NCI-H2227 (cell line): ENCODE results near the gene TINAGL1.

ENCODE experiments used
- DNase-seq: peaks from one replicate; lab custom pipeline; 2025; ENCODE audit not compliant: unreplicated experiment; lab: John Stamatoyannopoulos, UW

The TINAGL1 gene

DNA sequence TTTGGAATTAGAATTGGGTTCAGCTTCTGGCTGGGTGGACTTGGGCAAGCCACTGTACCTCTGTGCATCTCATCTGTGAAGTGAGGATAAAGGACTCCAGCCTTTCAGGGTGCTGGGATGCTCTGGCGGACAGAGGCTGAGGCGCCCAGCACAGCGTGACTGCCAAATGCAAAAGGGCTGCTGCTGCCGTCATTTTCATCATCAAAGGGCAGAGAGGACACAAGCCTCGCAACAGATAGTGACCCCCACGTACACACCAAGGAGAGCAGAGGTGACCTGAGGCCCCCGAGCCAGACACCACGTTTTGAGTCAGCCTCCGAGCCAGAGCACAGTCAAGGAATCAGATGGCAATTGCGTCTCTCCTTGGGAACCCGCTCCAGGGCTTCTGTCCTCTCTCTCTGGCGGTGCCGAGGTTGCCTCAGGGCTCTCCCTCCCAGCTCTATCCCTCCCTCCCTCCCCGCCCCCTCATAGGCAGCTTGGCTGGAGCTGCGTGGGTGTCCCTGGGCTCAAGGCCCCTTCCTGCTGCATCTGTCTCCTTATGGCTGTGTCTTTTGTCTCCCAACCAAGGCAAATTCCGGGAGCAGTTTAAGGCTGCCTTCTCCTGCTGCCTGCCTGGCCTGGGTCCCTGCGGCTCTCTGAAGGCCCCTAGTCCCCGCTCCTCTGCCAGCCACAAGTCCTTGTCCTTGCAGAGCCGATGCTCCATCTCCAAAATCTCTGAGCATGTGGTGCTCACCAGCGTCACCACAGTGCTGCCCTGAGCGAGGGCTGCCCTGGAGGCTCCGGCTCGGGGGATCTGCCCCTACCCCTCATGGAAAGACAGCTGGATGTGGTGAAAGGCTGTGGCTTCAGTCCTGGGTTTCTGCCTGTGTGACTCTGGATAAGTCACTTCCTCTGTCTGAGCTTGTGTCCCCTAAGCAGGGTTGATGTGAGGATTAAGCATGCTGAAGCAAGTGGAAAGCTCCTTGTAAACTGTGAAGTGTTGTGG, 50.2 kb downstream of the TINAGL1 start:
- DNase-seq = peak; percentile 43

DNA sequence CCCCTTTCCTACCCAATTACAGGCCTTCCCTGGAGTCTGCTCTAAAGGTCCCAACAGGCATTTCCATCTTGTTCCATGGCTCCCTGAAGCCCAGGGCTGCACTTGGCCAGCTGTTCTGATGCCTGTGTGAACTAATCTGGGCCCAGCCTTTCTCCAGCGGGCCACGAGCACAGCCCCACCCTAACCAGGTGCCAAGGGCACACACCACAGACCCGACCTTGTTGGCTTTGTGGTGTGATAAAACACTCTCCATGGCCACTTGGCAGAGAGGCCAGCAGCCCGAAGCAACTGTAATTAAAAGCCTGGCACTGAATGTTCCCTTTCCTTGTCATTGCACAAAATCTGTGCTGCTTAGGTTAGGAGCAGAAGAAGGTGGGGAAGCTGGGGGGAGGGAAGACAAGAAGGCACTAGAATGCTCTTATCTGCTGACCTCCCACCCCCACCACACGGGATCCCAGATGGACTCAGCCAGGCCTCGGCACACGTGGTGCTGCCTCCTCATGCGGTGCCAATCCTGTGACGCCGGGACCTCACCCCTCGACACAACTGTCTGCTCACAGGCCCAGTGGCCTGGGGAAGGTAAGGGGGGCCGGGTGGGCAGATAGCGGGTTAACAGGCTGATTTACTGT, 51.1 kb downstream of the TINAGL1 start:
- no peak for DNase-seq

DNA sequence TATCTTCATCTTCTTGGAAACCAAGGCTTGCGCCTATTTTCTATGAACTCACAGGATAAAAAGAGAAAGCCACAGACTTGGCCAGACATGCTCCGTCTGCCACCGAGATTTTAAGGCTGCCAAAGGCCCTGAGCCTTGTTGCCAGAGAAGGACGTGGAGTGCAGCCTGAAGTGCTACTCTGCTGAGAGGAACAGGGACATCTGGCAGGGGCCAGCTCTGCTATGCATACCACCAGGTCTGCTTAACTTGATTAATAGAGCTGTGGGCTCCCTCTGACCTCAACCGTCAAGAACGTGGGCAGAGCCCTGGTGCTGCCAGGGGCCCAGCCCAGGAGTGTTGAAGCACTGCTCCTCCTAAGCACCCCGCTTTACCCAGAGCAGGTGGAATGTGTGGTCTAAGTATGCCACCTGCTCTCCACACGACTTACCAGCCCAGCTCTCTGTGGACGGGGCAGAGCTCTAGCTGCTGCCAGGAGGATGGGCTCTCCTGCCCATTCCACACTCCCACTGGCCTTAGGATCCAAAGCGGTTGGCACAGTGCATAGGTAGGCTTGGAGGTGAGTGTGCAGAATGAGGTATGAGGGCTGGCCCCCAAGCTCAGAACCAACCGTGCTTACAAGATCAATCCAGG, 51.7 kb downstream of the TINAGL1 start:
- no peak for DNase-seq

DNA sequence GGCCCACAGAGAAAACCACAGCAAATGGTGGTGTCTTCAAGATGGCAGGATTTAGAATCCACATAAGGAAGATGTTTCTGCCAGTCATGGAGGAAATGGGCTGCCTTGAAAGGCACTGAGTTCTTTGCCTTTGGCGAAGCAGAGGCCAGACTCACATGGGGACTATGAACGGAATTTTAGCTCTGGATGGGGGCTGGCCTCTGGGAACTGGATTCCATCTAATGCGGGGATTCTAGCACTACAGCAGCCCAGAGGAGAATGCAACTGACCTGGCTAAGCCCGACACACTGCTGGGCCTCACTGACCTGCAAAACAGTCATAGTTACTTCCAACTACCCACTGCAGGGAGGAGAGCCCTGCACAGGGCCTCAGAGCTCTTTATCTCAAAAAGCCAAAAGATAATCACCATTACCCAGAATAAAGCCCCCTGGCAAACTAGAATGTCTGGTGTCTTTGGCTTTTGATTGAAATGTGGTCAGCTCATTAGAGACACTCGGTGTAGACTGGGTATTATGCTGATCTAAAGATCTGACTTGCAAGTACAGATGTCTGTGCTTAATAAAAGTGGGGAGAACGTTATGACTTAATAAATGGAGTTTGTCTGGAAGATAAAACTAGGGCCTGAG, 52.7 kb downstream of the TINAGL1 start:
- DNase-seq = no peak

DNA sequence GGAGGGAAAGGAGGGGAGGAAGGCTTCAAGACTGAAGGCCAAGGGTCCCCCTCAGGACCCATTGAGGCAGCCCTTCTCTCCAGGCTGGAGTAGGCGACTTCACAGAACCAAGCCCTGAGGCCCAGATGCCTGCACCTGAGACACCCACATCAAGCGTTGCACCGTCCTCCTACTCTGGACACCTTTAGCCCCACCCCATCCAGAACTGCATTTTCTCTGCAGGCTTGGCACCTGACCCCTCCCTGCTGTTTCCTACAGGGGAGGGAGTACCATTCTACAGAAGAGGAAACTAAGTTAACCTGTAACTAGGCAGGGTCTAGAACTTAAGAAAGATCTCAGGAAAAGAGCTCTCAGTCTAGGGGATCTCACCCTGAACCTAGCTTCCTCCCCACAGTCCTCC, 56.3 kb downstream of the TINAGL1 start:
- no peak for DNase-seq

DNA sequence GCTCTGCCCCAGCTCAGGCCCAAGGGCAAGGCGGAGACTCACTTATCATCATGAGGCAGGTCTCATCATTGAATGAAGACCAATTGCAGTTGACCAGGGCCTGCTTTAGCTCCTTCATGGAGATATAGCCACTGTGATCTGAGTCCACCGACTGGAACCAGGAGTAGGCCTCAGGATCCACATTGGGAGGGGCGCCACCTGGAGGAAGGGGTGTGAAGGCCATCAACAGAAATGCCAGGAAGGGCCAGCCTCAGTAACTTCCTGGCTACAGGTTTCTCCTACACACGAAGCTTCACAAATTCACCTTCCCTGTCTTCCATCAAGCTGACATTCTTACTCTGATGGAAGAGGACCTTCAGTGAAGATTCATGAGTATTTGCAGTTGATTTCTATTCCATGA, 56.8 kb downstream of the TINAGL1 start:
- peak; percentile 35 for DNase-seq
